Cardiac septum (tissue), 1 donor: Measurements from ENCODE around the gene EPB42. TPM values are rescaled to one million over a fixed set of nuclear protein-coding genes. Genes with fewer than 3 reads are reported as not detected.

Experiments used
- DNase-seq: peaks from one replicate; pipeline ENCODE4 v3.0.0-alpha.2; 2020; ENCODE audit warnings: low spot score
- intact Hi-C: fragments of 100-400 bp; cut with DNase I; formaldehyde crosslinking; loops from one replicate; pipeline ENCODE4 v1.14.0; 2022
- total RNA-seq: library from RNA; stranded (reverse); fragmentation: NEBNext Ultra II Directional; extraction: Animal tissue kit (Norgen Biotek cat#: 25700); gene quantifications from one replicate; pipeline ENCODE4 v1.2.1, GENCODE V29; 2021
- donor health status: DM: no; HTN: no; CAD: no.

The EPB42 gene
- total RNA-seq, 1 donor from 2014 or later, result 0.38 TPM

DNA sequence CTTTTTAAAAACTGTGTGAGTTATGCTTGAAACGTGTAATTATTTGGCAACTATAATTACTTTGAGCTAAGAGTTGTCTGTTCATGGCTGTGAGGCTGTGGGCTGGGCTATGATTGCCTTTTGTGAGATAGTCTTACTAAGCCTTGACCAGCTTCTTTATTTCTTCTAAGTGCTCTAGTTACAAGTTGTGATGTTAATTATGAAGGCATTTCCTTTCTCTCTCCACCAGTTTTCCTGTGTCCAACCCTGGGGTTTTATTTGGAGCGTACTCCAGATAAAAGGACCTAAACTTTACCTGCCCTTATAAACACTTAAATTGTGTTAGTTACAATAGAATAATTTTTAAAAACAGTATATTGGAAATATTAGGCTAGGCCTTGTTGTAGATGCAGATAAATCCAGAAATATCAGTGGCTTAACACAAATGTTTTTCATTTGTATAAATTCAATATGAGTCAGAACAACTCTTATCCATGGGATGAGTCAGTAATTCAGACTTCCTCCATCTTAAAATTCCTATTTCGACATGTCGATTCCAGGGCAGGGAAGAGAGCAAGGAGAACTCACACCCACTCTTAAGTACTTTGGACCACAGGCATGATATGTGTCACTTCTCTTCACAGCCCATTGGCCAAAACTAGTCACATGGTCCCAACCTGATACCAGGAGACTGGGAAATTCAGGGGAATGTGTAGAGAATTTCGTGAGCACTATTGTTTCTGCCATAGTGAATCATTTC, 70.5 kb downstream of the EPB42 start:
- intact Hi-C loops, result no loop called here
- no peak for DNase-seq

Other genes starting within 250 kb of the EPB42 start
- gene UBR1, start 115.0 kb downstream of the EPB42 start, total RNA-seq, result 34.6 TPM
- 9.3 TPM for gene TMEM62, start 87.4 kb downstream of the EPB42 start, total RNA-seq
- gene CCNDBP1, start 35.6 kb downstream of the EPB42 start, total RNA-seq, result 56.6 TPM
- gene TGM5, start 45.9 kb upstream of the EPB42 start, total RNA-seq, result not detected
- not detected for gene TGM7, start 81.2 kb upstream of the EPB42 start, total RNA-seq
- gene LCMT2, start 109.6 kb upstream of the EPB42 start, total RNA-seq, result 6.4 TPM
- gene ZSCAN29, start 150.0 kb upstream of the EPB42 start, total RNA-seq, result 14.0 TPM
- 10.7 TPM for gene TUBGCP4, start 150.1 kb upstream of the EPB42 start, total RNA-seq